Neural cell (in vitro differentiated cells): ENCODE results near the gene BCOR.

ENCODE experiments used
- CTCF ChIP-seq: fragments of 450-650 bp; IDR thresholded peaks from 2 replicates; pipeline ENCODE4 v1.5.1; 2014; ENCODE audit warnings: antibody characterized with exemption, mild to moderate bottlenecking, moderate library complexity; ENCODE audit not compliant: poor library complexity, severe bottlenecking
- EP300 ChIP-seq: fragments of 450-650 bp; conservative IDR thresholded peaks from 2 replicates; pipeline ENCODE4 v1.6.1; 2014; ENCODE audit warnings: antibody characterized with exemption, mild to moderate bottlenecking, moderate library complexity; ENCODE audit not compliant: poor library complexity, severe bottlenecking
- EZH2 ChIP-seq: fragments of 200-600, 300-800 bp; shearing (Covaris generic), sonication (generic); IDR thresholded peaks from 2 replicates; pipeline ENCODE4 v1.6.1; 2014; ENCODE audit warnings: antibody characterized with exemption, low read length, borderline replicate concordance, mild to moderate bottlenecking; ENCODE audit not compliant: insufficient read depth, poor library complexity, severe bottlenecking
- POLR2AphosphoS5 ChIP-seq: IDR thresholded peaks from 2 replicates; pipeline ENCODE4 v1.6.1; 2012
- SMC3 ChIP-seq: fragments of 450-650 bp; conservative IDR thresholded peaks from 2 replicates; pipeline ENCODE4 v1.6.1; 2014; ENCODE audit warnings: antibody characterized with exemption, mild to moderate bottlenecking, moderate library complexity; ENCODE audit not compliant: poor library complexity

DNA sequence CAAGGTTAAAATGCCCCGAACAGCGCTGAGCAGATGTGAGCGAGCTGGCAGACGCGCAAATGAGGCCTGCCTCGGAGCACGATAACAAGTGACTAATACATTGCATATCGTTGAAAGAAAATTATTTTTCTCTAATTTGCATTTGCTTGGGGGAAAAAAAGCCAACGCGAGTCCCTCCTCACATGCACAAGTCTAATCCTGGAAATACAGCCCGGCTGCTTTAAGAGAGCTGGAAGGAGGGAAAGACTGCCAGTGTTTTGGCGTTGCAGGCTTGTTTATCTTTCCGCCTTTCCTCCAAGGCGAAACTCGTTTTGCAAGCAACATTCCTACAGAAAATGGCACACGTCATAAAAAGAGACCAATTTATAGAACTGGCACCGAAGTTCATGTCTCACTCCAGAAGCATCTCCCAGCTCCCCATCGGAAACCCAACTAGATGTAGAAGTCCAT is 12.6 kb downstream of the BCOR start:
- no peak for TF ChIP-seq POLR2AphosphoS5
- TF ChIP-seq CTCF, result no peak
- TF ChIP-seq EP300, result no peak
- no peak for TF ChIP-seq SMC3
- TF ChIP-seq EZH2, result no peak
